ENCODE data around the gene NCOR2.

DNA sequence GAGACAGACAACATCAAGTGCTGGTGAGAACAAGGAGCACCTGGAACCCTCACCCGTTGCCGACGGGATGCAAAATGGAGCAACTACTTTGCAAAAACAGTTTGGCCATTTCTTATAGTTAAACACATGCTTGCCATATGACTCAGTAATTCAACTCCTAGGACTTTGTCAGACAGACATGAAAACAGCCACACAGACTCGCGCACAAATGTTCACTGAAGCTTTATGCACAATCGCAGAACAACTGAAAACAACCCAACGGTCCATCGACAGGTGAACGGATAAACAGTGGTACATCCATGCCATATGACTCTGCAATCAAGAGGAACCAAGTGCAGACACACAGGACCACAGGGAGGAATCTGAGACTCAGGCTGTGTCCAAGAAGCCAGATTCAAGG is 30.8 kb downstream of the NCOR2 start:
- TF ChIP-seq, protein P1, sequence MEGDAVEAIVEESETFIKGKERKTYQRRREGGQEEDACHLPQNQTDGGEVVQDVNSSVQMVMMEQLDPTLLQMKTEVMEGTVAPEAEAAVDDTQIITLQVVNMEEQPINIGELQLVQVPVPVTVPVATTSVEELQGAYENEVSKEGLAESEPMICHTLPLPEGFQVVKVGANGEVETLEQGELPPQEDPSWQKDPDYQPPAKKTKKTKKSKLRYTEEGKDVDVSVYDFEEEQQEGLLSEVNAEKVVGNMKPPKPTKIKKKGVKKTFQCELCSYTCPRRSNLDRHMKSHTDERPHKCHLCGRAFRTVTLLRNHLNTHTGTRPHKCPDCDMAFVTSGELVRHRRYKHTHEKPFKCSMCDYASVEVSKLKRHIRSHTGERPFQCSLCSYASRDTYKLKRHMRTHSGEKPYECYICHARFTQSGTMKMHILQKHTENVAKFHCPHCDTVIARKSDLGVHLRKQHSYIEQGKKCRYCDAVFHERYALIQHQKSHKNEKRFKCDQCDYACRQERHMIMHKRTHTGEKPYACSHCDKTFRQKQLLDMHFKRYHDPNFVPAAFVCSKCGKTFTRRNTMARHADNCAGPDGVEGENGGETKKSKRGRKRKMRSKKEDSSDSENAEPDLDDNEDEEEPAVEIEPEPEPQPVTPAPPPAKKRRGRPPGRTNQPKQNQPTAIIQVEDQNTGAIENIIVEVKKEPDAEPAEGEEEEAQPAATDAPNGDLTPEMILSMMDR (IDR thresholded peaks at IDR 0.05) = no peak
- TF ChIP-seq POLR2A (IDR thresholded peaks at IDR 0.05) (no peak), EP300 (IDR thresholded peaks at IDR 0.05) (no peak), POLR2AphosphoS5 (IDR thresholded peaks at IDR 0.05) (no peak)

All from suprapubic skin (tissue), 4 donors.